ENCODE measurements around the gene SPAG16.

SPAG16 gene

DNA sequence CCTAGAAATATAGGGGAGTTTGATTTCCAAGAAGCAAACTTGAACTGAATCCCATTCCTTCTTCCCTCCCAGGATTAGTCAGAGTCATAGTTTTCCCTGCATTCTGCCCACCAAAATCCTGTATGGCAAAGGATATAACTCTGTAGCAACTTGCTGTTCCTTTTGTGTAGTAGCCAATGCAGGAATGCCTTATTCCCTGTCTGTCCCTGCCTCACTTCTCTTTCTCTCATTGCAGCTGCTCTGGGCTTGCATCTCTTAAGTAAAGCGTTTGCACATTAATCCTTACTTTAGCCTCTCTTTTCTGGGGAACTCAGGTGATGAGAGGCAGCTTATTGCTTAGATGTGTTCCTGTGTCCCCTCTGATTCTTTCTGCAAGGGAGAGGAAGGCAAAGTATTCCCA lies 793.5 kb downstream of the SPAG16 start:
- DNase-seq (ENCODE audit: low read depth in 2 of 2) = no peak

- DNase-seq (ENCODE audit: low read depth in 2 of 2) = no peak
Observed at GRCh38 chr2:214079032-214079431, 794.8 kb downstream of the SPAG16 start.

GRCh38 chr2:214088536-214088935 lies 804.3 kb downstream of the SPAG16 start:
- no peak for DNase-seq (ENCODE audit: low read depth in 2 of 2)

GRCh38 chr2:214096208-214096715 lies 812.0 kb downstream of the SPAG16 start:
- DNase-seq (ENCODE audit: low read depth in 2 of 2) = no peak

GRCh38 chr2:214098811-214099210 lies 814.5 kb downstream of the SPAG16 start:
- no peak for DNase-seq (ENCODE audit: low read depth in 2 of 2)

- DNase-seq (ENCODE audit: low read depth in 2 of 2) = no peak
Observed at GRCh38 chr2:214100488-214100887, 816.2 kb downstream of the SPAG16 start.

- no peak for DNase-seq (ENCODE audit: low read depth in 2 of 2)
Observed at GRCh38 chr2:214103276-214104001, 819.2 kb downstream of the SPAG16 start.

GRCh38 chr2:214104219-214104618 lies 820.0 kb downstream of the SPAG16 start:
- no peak for DNase-seq (ENCODE audit: low read depth in 2 of 2)

GRCh38 chr2:214104967-214105366 lies 820.7 kb downstream of the SPAG16 start:
- no peak for DNase-seq (ENCODE audit: low read depth in 2 of 2)

GRCh38 chr2:214107726-214108125 lies 823.5 kb downstream of the SPAG16 start:
- no peak for DNase-seq (ENCODE audit: low read depth in 2 of 2)

GRCh38 chr2:214108598-214108997 lies 824.3 kb downstream of the SPAG16 start:
- DNase-seq (ENCODE audit: low read depth in 2 of 2) = no peak

DNA sequence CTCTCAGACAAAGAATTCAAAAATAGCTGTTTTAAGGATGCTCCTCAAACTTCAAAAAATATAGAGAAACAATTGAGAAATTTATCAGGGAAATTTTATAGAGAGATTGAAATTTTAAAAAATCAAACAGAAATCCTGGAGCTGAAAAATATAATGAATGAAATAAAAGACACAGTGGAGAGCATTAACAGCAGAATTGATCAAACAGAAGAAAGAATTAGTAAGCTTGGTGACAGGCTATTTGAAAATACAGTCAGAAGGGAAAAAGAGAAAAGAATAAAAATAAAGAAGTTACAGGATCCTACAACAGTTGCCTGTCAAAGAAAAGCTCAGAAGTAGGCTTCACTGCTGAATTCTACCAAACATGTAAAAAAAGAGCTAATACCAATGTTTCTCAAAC lies 832.8 kb downstream of the SPAG16 start:
- DNase-seq (ENCODE audit: low read depth in 2 of 2) = no peak

DNA sequence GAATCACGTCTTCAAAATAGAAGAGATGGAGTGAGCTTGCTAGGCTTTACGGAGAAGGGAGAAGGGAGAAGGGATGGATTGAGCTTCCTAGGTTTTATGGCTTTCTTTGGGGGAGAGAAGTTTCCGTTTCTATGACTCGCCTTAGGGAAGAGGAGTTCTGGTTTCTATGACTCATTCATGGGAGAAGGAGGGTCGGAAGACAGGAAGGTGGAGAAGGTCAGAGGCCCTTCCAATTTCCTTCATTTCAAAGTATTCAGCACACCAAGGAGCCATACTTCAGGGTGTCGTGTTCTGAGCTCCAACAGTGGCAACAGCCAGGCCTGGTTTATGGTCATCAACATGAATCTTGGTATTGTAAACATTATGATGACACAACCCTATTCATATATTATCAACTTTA lies 841.9 kb downstream of the SPAG16 start:
- DNase-seq (ENCODE audit: low read depth in 2 of 2) = no peak

- DNase-seq (ENCODE audit: low read depth in 2 of 2) = no peak
Observed at GRCh38 chr2:214127170-214127569, 842.9 kb downstream of the SPAG16 start.

DNA sequence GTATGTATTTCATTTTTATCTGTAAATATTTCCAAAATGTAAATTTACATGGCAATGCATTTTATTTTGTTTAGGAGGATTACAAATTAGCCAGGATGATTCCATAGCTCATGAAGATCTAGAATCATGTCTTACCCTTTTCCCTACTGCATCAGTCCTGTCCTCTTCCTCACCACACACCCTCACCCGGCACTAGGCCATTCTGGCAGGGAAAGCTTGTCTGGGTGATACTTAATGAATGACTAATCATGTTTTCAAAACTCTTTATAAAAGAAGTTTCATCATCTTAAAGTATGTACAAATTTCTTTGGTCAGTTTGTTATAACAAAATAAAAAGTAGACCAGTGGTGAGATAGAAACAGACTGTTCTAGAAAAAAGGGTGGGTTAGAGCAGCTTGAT lies 843.3 kb downstream of the SPAG16 start:
- DNase-seq (ENCODE audit: low read depth in 2 of 2) = no peak

- no peak for DNase-seq (ENCODE audit: low read depth in 2 of 2)
Observed at GRCh38 chr2:214128040-214128439, 843.8 kb downstream of the SPAG16 start.

DNA sequence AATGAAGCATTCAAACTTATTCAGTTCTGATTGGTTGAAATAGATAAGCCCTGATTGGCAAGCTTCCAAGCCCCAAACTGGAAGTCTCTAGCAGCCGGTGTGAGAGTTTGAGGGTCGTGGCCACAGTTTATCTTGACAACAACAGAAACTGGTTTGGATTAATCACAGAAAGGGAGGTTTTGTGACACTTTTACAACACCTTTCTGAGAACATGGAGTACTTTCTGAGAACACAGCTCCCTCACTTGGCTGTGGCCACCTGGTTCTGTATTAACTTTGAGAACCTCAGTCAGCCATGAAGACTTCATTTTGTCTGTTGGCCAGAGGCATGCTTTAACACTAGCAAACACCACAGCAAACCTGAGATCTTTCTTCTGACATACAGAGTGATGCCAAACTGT lies 845.9 kb downstream of the SPAG16 start:
- DNase-seq (ENCODE audit: low read depth in 2 of 2) = no peak

GRCh38 chr2:214135966-214136365 lies 851.7 kb downstream of the SPAG16 start:
- no peak for DNase-seq (ENCODE audit: low read depth in 2 of 2)

DNA sequence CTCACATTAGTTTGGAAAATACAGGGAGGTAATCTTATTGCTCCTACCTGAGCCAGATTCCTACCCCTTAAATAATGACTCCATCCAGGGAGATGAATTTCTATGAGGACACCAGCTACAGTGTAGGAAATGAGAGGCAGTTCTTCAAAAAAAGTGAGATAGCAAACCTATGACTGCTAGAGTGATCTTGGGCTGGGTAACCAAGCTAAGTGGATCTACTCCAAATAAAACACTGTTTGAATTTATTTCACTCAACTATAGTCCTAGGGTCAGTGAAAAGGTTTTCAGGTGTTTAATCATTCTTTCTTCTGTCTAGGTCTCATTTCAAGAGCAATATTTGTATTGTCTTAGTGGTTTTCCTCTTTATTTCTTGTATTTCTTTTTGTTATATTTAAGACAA lies 854.5 kb downstream of the SPAG16 start:
- DNase-seq (ENCODE audit: low read depth in 2 of 2) = no peak

- no peak for DNase-seq (ENCODE audit: low read depth in 2 of 2)
Observed at GRCh38 chr2:214139630-214140284, 855.5 kb downstream of the SPAG16 start.

DNA sequence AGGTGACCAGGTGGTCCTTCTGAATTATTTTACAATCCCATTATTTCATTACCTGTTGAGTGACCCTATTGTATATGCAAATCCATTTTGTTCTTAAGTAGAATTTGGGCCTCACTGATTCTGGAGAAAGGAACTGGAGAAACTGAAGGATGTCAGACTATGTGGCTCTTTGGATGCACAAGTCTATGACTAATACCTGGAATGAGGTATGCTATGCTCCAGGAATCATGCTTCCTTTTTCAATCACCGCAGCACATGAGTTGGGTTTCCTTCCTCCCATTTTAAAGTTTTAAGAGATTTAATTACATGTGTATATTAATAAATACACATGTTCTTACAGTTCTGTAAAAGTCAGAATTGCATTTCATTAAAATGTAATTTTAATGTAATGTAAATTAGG lies 872.7 kb downstream of the SPAG16 start:
- DNase-seq (ENCODE audit: low read depth in 2 of 2) = no peak

DNA sequence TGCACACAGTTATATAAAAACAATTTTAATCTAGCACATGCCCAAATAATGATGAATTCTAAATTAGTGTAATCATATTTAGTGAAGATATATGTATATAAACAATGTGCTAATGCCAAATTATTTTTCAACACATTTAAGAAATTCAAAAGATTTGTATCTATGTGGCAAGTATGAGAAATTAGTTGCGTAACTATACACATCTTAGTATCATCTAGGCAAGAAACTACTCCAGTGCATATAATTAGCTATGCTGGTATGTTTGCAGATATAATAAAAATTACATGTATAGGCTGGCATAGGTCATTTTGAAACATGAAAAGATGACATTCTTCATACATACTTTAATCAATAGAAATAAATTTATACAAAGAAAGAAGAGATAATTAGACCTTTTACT lies 874.6 kb downstream of the SPAG16 start:
- no peak for DNase-seq (ENCODE audit: low read depth in 2 of 2)

GRCh38 chr2:214169281-214169680 lies 885.0 kb downstream of the SPAG16 start:
- no peak for DNase-seq (ENCODE audit: low read depth in 2 of 2)

Data from activated CD8-positive, alpha-beta memory T cell treated with anti-CD3 and anti-CD28 coated beads for 4 hours (primary cell).